GM13976 (cell line): ENCODE data around the gene PLGLB2.
"Not testable (repeated sequence)": the region's sequence is repeated elsewhere in the genome, so short reads cannot be mapped to it uniquely, and the experiment has no call there.

Experiments used
- DNase-seq: peaks from one replicate; pipeline ENCODE4 v3.0.0; 2012; ENCODE audit warnings: low spot score
- in situ Hi-C: fragments of 300-500 bp; cut with MboI; formaldehyde crosslinking; loops from one replicate; pipeline ENCODE4 v1.12.0; 2022; ENCODE audit warnings: low sequenced_read_pairs, mixed read lengths, inconsistent platforms; ENCODE audit not compliant: unreplicated experiment

Gene PLGLB2

DNA sequence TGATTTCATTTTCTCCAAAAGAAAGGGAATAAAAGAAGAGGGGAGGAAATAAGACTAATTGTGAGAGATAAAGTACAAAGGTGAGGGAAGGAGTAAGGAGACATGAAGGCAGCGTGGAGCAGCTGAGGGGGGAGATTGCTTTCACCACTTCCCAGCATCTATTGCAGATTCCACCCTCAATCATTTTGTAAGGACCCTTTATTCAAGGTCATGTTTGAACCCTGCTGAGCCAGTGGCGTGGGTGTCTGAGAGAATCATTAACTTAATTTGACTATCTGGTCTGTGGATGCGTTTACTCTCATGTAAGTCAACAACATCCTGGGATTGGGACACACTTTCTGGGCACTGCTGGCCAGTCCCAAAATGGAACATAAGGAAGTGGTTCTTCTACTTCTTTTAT is at the start of gene PLGLB2:
TSS of gene PLGLB2 (plus strand) at position 297 of the 400 bp plus-strand sequence. CDS start at position 364, 67 bp downstream.
- DNase-seq, in situ Hi-C loops: not testable (repeated sequence)

GRCh38 chr2:87704572-87705323 is 43.1 kb upstream of the PLGLB2 start:
- in situ Hi-C loops, DNase-seq: not testable (repeated sequence)

DNA sequence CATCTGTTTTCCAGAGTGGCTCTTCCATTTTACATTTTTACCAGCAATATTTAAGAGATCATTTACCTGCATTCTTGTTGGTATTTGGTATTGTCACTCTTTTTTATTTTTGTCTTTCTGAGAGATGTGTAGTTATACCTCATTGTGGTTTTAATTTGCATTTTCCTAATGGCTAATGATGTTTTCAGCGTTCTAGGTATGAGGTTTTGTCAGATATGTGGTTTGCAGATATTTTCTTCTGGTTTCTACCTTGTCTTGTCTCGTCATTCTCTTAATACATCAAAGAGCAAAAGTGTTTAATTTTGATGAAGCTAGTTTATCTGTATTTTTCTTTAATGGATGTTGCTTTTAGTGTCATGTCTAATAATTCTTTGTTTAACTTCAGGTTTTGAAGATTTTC is 39.5 kb upstream of the PLGLB2 start:
- in situ Hi-C loops, DNase-seq: not testable (repeated sequence)

DNA sequence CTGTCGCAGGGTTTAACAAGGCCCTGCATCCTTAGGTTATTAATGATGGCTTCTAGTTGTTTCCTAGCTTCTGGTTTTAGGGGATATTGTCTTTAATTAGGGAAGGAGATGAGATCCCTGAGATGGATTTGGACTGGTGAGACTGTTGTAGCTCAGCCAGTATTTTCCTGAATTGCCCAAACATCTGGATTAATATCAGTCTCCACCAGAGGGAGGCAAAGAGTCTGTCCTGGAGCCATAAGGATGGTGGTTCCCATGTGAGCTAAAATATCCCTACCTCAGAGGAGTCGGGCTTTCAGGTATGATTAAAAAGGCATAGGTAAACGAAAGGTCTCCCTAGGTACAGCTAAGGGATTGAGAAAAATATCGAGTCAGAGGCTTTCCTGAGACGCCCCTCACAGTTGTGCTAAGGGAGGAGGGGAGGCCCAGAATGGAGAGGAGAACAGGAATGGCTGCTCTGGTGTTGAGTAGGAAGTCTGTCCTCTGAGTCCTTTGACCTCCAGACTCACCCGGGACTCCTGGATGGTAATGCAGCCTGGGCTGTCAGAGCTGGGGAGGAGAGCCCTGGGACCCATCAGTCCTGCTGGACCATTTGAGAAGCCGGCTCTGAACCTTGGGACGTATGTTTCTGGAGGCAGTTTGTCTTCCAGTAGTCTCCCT is 19.8 kb upstream of the PLGLB2 start:
- DNase-seq, in situ Hi-C loops: not testable (repeated sequence)

GRCh38 chr2:87740928-87741327 is 7.0 kb upstream of the PLGLB2 start:
- DNase-seq, in situ Hi-C loops: not testable (repeated sequence)

DNA sequence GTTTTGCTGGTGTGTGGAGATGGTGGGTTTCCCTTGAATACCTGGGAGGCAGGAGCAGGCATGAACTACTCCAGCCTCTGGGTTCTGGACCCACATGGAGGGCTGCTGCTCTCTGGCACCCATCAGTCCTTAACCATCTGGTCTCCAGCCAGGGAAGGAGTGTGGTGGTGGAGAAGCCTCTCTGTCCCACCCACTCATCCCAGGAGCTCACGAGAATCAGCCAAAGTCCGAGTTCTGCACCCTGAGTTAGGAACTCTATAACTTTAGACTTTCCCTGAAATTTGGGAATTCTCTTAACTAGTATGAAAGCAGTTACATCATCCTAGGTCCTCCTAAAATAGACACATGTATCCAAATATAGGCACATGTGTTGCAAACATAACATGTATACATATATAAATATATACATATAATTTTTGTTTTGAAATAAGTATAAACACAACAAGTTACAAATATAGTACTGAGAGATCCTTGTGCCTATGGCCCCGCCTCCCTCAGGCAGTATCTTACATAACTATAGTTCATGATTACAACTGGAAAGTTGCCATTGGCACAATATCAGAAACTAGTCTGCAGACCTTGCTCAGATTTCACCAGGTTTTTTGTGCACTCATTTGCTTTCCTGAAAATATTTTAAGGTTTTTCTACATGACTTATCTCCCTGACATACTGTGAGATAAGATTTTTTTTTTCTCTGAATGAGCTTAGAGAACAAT is 5.3 kb upstream of the PLGLB2 start:
- DNase-seq, in situ Hi-C loops: not testable (repeated sequence)

GRCh38 chr2:87743638-87744037 is 4.2 kb upstream of the PLGLB2 start:
- in situ Hi-C loops, DNase-seq: not testable (repeated sequence)

DNA sequence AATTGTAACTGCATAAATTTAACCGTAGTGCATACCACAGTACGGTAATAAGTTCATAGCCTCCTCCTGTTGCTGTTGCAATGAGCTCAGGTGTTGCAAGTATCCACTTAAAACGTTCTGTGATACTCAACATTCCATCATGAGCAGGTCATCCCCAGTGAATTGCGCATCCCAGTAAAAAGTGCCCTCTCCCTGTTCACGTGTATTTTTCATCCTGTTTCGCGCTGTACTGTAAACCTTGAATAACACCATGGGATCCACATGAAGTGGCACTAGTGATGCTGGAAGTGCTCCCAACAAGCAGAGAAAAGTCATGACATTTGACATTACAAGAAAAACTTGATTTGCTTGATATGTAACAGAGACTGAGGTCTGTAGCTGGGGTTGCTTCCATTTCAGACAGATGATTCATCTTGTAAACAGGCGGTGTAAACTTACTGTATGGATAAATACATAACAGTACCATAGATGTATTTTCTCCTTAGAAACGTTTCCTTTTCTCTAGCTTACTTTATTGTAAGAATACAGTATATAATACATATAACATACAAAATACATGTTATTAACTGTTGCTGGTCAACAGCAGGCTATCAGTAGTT is 2.4 kb upstream of the PLGLB2 start:
- in situ Hi-C loops, DNase-seq: not testable (repeated sequence)

DNA sequence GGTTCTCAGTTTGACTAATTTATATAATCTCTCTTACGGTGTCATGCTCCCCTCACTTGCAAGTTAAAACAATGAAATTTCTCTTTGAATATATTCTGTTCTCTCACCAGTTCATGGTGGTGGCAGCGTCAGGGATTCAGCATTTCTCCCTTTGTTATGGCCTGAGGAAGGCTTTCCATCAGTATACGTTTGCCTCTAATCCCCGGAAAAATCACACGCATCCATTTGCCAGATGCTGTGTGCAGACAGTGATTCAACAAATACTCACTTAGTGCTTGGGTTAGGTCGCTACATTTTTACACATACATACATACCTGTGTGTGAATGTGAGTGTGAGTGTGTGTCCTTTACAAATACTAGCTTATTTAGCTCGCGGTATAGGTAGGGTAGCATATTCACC is 637 bp downstream of the PLGLB2 start:
- in situ Hi-C loops, DNase-seq: not testable (repeated sequence)

- DNase-seq, in situ Hi-C loops: not testable (repeated sequence)
Measured at GRCh38 chr2:87750560-87750959, 2.7 kb downstream of the PLGLB2 start.

DNA sequence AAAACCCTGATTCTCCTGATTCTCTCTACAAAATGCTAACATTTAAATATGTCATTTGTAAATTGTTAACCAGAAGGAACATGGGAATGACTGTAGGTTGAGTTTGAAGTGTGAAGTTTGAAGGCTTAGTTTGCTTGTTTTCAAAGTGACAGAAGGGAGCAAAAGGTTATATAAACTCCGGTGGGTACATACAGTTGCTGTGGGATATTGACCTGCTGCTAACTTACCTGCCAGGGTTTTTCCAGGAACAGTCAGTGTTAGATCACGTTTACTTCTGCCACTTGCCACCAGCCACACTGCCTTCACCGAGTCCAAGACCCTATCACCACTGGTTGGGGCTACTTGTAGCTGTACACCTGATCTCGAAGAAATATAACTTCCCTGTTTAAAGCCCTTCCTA is 6.9 kb downstream of the PLGLB2 start:
- DNase-seq, in situ Hi-C loops: not testable (repeated sequence)
